Kidney tubule cell (primary cell): ENCODE results near the gene SLC25A22.
A peak's percentile ranks its signal among the peaks of the same experiment; 100 is the strongest.

Experiments
- DNase-seq: peaks from one replicate; pipeline ENCODE4 v3.0.0-alpha.2; 2018; ENCODE audit warnings: low spot score

Gene SLC25A22

DNA sequence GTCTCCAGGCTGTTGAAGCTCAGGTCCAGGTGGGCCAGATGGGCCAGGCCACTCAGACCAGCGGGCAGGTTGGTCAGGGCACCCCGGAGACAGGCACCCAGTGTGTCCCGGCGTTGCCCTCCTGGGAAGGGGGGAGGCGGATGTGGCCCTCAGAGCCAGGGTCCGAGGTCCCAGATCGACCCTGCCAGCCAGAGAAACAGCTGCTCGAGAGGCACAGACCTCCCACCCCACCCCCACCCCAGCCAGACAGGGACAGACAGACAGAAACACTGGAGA is 5.3 kb upstream of the SLC25A22 start:
- no peak for DNase-seq

DNA sequence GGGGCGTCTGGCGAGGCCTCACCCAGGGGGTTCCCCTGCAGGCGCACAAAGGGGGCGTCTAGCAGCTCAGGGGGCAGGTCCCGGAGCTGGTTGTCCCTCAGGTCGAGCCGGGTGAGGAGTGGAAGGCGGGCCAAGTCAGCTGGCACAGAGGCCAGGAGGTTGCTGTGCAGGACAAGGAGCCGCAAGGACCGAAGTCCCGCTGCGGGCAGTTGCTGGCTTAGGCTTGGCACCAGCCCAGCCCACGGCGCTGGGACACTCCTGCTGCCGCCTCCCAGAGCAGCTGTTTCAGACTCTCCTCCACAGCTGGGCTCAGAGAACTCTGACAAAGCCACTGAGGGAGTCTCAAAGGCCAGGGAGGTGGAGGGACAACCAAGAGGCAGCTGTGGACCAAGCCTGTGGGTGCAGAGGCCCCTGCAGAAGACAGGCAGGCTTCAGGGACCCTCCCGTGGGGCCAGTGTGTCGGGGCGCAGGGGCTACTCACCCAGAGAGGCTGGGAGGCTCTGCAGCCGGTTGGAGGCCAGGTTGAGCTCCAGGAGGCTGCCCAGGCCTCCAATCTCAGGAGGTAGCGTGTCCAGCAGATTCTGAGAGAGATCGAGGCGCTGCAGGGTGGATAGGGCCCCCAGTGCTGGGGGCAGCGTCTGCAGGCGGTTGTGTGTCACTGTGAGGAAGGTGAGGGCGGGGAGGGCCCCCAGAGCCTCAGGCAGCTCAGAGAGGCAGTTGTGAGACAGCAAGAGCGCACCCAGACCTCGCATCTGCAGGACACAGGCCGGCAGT is 4.8 kb upstream of the SLC25A22 start:
- no peak for DNase-seq

DNA sequence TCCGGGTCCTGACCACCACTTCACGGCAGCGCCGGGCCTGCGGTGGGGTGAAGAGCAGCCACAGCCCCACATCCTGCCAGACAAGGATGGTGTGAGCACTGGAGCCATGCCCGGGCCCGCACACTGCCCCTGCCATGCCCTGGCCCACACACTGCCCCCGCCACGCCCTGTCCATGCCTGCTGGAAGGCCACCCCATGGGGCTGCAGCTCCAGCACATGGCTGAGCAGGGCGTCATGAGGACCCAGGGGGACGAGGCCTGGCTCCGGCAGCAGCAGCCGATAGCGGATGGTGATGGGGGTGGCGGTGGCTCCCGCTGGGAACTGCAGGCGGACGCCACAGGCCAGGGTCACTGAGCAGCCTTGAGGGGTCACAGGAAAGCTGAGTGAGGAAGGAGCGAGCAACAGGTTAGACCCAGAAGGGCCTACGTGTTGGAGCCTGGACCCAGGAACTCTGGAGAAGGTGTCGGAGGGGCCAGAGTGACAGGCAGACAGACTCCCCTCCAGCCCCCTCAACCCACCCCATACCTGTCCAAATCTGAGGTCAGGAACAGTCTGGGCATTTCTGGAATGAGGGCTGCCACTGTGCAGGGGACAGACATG is 4.0 kb upstream of the SLC25A22 start:
- no peak for DNase-seq

DNA sequence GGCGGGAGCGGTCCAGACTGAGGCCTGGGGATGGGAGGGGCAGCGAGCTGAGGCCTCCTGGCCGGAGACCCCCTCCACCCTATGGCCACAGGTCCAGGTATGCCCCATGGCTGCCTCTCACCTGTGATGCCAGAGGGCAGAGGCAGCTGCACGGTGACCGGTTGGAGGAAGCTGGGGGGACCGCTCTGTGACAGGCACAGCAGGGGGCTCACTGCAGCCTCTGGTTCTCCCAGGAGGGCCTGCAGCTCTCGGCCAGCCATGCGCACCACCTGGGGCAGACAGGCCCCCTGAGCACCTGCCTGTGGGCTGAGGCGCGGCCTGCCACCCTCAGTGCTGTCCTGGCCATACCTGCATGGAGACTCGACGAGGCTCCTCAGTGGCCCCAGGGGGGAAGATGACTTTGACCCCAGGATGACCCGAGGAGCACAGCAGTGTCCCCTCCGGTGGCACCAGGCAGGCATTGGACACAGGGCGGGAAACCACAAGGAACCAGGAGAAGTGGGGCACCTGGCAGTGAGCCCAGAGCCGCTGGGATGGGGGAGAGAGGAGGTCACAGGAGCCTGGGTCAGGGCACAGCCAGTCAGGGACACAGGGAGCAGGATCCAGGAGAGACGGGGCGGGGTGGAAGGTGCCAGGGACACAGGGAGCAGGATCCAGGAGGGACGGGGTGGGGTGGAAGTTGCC is 3.2 kb upstream of the SLC25A22 start:
- no peak for DNase-seq

DNA sequence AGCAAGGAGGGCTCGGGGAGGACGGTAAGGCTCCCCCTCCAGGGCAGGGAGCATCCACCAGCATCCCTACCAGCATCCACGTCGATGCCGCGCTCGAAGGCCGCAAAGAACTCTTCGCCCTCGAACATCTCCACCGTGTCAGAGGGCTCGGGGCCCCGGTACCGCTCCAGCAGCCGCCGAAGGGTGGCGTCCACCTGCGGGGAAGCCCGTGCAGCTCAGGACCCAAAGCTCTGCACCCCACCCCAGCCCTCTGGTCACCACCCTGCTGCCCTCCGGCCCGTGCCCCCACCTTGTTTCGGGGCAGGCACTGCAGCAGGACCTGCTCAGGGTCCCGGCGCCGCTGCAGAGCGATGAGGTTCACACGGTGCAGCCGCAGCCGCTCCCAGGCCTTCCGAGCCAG is 2.4 kb upstream of the SLC25A22 start:
- no peak for DNase-seq

DNA sequence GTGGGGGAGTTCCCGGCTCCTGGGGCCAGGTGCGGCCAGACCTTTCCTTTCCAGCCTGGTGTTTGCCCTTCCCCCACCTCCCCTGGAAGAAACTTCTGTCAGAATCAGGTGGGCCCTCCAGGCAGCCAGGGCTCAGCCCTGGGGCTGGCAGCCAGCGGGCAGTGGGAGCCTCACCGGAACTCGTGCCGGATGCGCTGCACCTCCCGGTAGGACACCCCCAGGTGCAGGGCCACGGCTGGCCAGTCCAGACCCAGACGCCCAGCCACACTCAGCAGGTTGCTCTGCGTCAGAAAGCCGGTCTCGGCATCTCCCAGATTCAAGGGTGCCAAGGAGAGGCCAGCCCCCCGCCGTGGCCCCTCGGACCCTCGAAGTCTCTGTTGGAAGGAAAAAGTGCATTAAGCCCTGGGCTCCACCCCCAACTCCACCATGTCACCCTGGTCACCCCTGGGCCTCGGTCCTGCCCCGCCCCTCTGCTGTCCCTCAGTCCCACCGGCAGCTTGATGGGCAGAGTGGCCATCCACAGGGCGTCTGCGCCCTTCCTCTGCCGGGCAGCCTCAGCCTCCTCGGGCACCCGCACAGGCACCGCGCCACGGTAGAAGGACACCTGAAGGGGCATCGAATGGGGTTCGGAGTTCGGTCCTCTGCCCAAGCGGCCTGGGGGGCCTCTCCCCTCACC is 1.7 kb upstream of the SLC25A22 start:
- no peak for DNase-seq

DNA sequence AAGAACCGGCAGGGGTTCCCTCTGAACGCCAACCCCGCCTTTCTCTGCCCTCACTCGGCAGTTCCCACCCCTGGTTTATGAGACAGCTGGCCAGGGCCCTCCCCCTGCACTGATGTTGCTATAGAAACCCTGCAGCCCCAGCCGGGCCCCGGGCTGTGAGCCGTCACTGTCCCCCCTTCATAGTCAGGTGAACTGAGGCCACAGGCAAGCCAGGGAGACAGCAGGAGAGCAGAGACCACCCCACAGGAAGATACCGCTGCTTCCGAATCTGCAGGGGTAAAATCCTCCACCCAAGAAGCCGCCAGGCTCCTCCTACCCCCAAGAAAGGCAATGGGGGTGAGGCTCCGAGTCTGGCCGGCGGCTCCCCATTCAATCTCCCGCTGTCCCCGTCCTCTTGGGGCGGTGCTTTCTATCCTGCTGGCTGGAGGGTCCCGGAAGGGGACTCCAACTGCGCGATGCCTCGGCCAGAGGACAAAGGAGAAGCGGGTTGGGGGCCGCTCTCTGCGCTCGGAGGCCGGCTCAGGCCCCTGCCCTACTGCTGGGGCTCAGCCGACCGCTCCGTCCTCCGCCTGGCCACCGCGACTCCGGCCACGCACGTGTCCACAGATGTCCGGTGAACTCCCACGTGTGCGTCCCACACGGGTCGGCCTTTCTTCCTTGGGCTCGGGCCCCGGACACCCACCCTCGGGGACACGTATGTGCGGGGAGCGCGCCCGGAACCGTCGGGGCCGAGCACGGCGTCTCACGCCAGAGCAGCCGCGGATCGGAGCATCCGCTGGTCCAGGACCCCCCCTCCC is 587 bp downstream of the SLC25A22 start:
- peak; percentile 77 for DNase-seq

DNA sequence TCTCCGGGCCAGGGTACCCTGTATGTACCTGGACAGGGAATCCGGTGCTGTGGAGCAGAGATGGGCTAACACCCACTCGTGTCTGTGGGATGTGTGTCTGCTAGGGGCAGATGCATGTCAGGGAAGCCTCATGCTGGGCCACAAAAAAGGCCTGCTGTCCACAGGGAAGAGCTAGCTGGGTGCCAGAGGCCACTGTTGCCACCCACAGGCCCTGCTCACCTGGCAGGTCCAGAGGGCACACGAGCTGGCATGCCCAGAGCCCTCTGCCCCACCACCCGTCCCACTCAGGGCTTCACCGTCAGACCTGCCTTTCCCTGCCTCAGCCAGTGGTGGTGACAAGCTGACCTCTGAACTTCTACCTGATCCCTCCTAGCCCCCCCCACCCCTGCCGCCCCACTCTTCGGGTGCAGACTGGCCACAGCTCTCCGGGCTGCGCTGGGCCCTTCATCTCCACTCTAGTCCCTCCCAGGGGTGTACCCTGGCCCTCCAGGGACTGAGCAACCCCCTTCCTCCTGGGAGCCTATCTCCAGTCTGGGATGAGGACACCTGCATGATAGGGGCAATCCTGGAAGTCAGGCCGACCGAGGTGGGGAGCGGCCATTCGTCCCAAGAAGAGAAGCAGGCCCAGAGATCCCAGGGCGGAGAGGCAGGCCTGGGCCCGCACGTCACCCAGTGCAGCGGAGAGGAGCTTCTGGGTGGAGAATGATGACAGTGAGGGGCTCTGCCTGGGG is 1.4 kb downstream of the SLC25A22 start:
- no peak for DNase-seq

DNA sequence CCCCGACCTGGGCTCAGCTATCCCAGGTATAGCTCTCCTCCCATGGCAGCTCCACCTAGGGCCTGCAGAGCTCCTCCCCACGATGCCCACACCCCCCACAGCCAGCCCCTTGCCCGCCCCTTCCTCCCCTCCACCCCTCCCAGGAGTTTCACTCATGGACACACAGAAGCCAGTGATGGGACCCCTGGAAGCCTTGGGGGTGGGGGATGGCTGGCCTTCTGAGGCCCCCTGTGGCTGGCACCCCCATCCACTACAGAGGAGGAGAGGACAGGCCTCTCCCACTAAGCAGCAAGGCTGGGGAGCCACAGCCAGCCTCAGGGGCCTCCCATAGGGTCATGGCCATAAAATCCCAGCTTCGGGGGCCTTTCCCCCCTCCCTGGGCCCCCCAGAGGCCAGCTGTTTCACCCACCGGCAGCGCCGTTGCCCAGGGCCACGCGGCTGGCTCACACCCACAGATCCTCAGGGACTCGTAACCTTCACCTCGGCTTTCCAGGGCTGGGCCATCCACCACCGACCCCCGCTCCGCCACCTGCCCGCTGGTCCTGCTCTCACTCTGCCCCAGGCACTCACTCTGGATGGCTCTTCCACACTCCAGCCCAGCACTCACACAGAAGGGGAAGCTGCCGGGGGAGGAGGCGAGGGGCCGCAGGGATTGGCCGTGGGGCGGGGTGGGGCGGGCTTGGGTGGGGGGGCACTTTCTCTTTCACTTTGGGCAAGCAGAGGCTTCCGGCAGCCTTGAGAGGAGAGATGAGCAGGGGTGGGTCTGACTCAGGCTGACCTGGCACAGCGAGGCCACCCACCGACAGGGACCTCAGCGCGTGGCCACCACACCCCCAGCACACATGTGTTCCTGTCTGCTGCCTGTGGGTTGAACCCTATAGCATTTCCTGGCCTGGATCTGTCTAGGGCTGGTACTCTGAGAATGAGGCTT is 2.2 kb downstream of the SLC25A22 start:
- peak; percentile 96 for DNase-seq

DNA sequence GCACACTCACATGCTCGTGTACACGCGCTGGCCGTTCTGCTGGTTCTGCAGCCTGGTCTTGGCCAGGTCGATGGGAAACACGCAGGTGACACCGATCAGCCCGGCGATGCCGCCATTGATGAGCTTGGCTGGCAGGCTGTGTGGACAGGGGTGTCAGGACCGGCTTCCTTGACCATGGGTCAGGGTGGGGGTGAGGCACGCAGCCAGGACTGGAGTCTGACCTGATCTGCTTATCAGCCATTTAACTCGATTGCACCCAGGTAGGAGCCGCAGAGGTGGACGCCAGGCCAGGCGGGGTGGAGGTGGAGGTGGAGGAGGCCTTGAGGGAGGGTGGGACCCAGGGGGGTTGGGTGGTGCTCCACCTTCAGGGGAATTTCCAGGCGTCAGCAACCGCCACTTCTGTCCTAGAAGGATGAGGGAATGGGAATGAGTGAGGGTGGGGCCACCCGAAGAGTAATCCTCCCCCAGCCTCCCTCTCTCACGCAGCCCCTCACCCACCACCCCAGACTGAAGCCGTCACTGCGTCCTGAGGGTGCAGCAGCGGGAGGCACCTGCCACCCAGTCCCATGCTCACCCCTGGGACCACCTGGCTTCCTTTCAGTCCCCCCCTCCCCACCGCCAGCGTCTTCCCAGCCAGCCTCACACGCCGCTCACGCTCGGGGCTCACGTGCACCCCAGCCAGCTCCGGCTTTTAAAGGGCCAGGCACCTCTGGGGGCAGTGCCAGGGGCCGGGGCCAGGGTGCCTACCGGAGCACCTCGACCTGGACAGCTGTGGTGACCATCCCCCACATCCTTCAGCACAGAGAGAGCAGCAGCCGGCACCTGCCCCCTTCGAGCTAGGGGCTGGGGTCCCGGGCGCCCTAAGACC is 3.1 kb downstream of the SLC25A22 start:
- DNase-seq: peak; percentile 61

DNA sequence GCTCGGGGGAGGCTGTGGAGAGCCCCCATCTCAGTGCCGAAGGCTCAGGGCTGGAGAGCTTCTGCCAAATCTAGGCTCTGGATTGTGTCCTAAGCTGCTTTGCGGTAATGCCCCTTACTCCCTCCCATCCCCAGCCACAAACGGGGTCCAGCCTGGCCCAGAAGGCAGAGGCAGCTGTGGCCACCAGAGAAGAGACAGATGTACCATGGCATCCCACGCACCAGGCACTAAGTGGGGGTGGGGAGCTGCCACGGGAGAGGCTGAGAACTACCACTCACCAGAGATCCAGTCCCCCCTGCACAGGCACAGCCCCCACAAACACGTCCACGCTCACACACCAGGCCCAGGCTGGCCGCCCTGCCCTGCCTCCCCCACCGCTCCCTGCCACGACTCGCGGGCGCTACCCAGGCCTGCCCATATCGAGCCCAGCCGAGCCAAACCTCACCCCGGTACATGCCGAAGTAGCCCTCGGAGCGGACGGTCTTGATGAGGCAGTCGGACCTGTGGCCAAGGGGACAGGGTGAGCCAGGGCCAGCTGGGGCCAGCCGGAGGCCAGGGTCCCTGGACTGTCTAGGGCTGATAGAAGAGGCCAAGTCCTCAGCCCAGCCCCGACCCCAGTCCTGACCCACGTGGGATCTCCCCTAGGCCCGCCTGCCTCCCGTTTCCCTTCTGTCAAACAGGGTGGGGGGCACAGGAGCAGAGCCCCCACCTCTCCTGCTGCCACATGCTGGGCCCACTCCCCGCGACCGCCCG is 3.9 kb downstream of the SLC25A22 start:
- DNase-seq: no peak

DNA sequence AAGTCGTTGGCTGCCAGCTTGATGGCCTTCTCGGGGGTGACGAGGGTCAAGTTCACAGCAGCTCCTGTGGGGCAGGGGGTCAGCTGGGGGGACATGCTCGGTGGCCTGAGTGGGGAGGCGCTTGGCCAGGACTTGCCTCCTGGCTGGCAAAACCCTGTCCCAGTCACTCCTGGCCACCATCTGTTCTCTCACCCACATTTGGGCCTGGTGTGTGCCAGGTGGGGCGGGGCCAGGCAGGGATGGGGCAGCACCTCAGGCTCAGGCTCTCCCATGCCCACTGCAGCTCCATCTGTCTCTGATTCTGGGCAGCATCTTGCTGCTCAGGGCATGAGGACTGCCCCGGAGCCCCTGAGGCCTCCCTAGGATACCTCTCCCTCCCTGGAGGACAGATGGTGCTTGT is 4.5 kb downstream of the SLC25A22 start:
- DNase-seq: no peak

DNA sequence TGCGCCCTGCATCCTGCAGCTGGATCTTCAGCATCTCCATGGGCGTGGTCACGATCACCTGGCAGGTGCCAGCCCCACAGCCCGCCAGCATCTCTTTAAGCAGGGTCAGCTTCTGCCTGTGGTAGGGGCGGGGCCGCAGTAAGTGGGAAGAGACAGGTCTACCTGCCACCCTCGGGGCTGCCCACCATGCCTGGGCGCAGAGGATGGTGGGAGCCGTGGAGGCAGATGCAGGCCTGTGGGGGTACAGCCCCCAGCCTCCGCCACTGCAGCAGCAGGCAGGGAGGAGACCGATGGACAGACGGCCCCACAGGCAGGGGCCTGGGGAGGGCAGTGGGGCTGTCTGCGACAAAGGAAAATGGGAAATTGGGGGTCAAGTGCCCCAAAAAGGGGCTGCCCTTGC is 5.2 kb downstream of the SLC25A22 start:
- DNase-seq: no peak

DNA sequence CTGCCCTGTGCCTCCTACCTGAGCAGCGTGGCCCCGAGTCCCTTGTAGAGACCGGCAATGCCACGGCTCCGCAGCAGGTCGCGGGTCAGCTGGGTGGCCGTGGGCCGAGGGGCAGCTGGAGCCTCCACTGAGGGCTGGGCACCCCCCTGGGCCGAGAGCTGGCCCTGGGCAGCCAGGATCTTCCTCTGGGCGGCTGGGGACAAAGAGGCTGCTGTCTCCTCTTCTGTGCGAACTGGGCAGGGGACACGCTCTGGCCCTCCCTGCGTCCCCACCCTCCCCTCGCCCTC is 5.6 kb downstream of the SLC25A22 start:
- no peak for DNase-seq

DNA sequence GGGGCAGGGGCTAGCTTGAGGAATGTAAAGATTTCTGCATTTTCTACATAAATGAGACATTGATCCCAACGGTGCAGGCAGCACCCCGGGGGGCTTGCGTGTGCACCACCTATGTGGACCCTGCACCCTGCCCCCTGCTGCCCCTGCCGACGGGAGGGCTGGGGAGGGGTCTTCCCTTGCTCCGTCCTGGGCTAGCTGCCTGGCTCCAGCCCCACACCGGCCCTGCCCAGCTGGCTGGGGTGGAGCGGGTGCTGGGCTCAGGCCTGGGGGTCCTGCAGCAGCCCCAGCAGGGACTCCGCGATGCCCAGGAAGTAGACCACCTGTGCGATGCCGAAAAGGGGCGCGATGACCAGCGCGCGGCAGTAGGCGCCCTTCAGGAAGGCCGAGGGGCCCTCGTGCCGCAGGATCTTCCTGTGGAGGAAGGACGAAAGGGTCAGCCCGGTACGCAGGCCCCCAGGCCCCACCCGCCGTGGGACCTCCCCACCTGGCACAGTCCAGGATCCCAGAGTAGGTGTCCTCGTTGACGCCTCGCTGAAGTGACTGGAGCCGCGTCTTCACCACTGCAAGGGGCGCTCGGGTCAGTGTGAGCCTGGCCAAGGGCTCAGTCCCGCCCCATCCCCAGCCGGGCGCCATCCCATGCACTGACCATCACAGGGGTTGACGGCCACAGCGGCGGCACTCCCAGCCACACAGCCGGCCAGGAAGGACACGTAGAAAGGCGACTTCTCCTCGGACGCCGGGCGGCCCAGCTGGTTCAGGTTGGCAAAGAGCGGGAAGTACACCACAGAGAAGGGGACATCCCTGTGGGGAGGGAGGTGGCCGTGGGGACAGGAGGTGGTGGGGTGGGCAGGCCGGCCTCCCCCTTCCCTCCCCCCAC is 6.2 kb downstream of the SLC25A22 start:
- DNase-seq: no peak

DNA sequence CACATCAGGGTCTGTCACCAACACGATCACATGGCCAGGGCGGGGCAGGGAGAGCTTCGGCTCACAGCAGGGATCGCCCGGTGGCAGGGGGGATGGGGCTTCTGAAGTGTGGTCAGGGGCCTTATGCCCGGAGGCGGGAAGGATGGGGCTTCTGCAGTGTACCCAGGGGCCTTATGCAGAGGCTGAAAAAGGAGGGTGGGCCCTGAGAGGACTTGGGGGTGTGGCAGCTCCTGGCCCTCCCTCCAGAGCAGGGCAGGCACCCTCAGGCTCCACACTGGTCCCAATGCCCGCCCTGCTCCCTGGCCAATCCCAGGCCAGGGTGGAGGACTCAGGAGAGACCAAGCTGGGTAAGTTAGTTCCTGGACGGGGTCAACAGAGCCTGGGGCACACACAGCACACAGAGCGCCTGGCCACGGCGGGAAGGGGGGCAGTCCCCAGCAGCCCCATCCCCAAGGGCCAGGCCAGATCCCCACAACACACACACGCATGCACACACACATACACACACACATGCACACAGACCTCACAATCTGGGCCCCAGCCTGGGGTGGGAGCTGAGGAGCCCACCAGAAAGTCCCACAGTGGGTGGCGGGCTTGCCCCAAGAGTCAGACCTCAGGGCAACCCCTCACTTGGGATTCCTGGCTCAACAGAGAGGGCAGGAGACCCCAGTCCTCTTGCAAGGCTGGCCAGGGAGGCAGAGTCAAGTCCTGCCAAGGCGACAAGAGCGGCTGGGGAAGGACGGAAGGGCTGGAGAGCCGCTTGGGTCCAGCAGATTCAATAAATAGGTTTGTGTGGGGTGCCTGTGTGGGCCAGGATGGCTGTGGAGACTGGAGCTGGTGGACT is 7.1 kb downstream of the SLC25A22 start:
- DNase-seq: no peak

DNA sequence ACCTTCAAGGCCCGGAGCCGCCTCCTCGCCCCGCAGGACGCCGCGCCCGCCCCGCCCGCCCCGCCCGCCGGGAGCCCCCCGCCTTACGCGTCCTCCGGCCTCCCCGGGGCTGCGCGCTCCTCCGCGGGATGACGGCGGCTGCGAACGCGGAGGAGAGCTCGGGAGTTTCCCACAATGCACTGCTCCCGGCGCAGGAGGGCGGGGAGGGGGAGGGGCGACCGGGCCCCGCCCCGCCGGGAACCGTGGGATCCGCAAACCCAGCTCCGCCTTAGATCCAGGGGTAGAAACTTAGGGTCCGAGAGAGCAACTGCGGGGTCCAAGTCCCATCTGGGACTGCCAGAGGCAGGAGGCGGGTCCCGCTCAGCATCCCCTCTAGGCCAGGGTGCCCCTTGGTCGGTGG is 8.1 kb downstream of the SLC25A22 start, which contains the start of gene CEND1:
CEND1 (minus strand) TSS at position 148 of the 400 bp plus-strand sequence. CDS start 1,514 bp downstream, outside the sequence.
- peak; percentile 35 for DNase-seq
